ENCODE data around the gene PPARG. TPM values are rescaled to one million over a fixed set of nuclear protein-coding genes. Genes with fewer than 3 reads are reported as not detected.

Gene PPARG
- total and polyA plus RNA-seq, 2 of the 13 experiments (the other 11 are each of a cell fraction or from before 2014, with no cell fraction given), result 13.9 to 58.3 TPM

GRCh38 chr3:12409684-12410596 is 121.1 kb downstream of the PPARG start (continued):
- no peak; the same call in 1 of the 2 replicates for TF ChIP-seq NFKBIZ (CRISPR knock-in tag; IDR thresholded peaks at IDR 0.05)
- TF ChIP-seq, protein P1, sequence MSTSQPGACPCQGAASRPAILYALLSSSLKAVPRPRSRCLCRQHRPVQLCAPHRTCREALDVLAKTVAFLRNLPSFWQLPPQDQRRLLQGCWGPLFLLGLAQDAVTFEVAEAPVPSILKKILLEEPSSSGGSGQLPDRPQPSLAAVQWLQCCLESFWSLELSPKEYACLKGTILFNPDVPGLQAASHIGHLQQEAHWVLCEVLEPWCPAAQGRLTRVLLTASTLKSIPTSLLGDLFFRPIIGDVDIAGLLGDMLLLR (CRISPR knock-in tag; IDR thresholded peaks at IDR 0.05), result no peak
- no peak for TF ChIP-seq ELF4 (CRISPR knock-in tag; IDR thresholded peaks at IDR 0.05; ENCODE audit: borderline replicate concordance)
- 0 out of 2 replicates have a peak, but pooled peaks have one; percentile 40 for TF ChIP-seq ZKSCAN1 (IDR thresholded peaks at IDR 0.05; ENCODE audit: low read length)
- no peak for TF ChIP-seq NONO (IDR thresholded peaks at IDR 0.05)
- TF ChIP-seq NONO (CRISPR knock-in tag; conservative IDR thresholded peaks at IDR 0.05), result 0 out of 2 replicates have a peak, but pooled peaks have one; percentile 42
- TF ChIP-seq ZNF780A (CRISPR knock-in tag; IDR thresholded peaks at IDR 0.05), result no peak
- no peak for TF ChIP-seq KDM1A (CRISPR knock-in tag; IDR thresholded peaks at IDR 0.05)
- TF ChIP-seq FOXJ3 (CRISPR knock-in tag; IDR thresholded peaks at IDR 0.05; ENCODE audit: borderline replicate concordance), result peak; percentile 87; the same call in 1 of the 2 replicates
- TF ChIP-seq HDAC1 (CRISPR knock-in tag; IDR thresholded peaks at IDR 0.05), result peak; percentile 59
- TF ChIP-seq ZNF773 (CRISPR knock-in tag; IDR thresholded peaks at IDR 0.05; ENCODE audit: borderline replicate concordance), result no peak
- TF ChIP-seq, protein P2, sequence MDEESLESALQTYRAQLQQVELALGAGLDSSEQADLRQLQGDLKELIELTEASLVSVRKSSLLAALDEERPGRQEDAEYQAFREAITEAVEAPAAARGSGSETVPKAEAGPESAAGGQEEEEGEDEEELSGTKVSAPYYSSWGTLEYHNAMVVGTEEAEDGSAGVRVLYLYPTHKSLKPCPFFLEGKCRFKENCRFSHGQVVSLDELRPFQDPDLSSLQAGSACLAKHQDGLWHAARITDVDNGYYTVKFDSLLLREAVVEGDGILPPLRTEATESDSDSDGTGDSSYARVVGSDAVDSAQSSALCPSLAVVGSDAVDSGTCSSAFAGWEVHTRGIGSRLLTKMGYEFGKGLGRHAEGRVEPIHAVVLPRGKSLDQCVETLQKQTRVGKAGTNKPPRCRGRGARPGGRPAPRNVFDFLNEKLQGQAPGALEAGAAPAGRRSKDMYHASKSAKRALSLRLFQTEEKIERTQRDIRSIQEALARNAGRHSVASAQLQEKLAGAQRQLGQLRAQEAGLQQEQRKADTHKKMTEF (CRISPR knock-in tag; IDR thresholded peaks at IDR 0.05), result peak; percentile 71; the same call in 1 of the 2 replicates
- TF ChIP-seq CREBL2 (CRISPR knock-in tag; IDR thresholded peaks at IDR 0.05; ENCODE audit: borderline replicate concordance), result no peak
- no peak for TF ChIP-seq ZNF577 (CRISPR knock-in tag; IDR thresholded peaks at IDR 0.05; ENCODE audit: borderline replicate concordance, low read depth)
- TF ChIP-seq, protein P3, sequence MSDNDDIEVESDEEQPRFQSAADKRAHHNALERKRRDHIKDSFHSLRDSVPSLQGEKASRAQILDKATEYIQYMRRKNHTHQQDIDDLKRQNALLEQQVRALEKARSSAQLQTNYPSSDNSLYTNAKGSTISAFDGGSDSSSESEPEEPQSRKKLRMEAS (IDR thresholded peaks at IDR 0.05), result peak; percentile 37; the same call in 1 of the 2 replicates
- 0 out of 2 replicates have a peak, but pooled peaks have one; percentile 42 for TF ChIP-seq ZNF331 (CRISPR knock-in tag; IDR thresholded peaks at IDR 0.05)
- TF ChIP-seq, protein P4, sequence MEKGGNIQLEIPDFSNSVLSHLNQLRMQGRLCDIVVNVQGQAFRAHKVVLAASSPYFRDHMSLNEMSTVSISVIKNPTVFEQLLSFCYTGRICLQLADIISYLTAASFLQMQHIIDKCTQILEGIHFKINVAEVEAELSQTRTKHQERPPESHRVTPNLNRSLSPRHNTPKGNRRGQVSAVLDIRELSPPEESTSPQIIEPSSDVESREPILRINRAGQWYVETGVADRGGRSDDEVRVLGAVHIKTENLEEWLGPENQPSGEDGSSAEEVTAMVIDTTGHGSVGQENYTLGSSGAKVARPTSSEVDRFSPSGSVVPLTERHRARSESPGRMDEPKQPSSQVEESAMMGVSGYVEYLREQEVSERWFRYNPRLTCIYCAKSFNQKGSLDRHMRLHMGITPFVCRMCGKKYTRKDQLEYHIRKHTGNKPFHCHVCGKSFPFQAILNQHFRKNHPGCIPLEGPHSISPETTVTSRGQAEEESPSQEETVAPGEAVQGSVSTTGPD (CRISPR knock-in tag; IDR thresholded peaks at IDR 0.05), result no peak
- TF ChIP-seq MIER2 (CRISPR knock-in tag; IDR thresholded peaks at IDR 0.05), result peak; percentile 73; the same call in 1 of the 2 replicates
- no peak for TF ChIP-seq SOX6 (IDR thresholded peaks at IDR 0.05)
- peak; percentile 81 for TF ChIP-seq SOX6 (CRISPR knock-in tag; IDR thresholded peaks at IDR 0.05)
- TF ChIP-seq ZMYM4 (CRISPR knock-in tag; IDR thresholded peaks at IDR 0.05), result peak; percentile 87
- TF ChIP-seq TBX2 (CRISPR knock-in tag; IDR thresholded peaks at IDR 0.05; ENCODE audit: borderline replicate concordance), result peak; percentile 57
- TF ChIP-seq HNRNPK (IDR thresholded peaks at IDR 0.05; ENCODE audit: low read depth, low read length, poor library complexity, severe bottlenecking), result peak; percentile 29
- TF ChIP-seq ZBTB33 (CRISPR knock-in tag; IDR thresholded peaks at IDR 0.05), result peak; percentile 63; the same call in 1 of the 2 replicates

Measured in HepG2 (cell line).